ENCODE measurements around the gene FMNL2. TPM values are rescaled to one million over a fixed set of nuclear protein-coding genes. Genes with fewer than 3 reads are reported as not detected.

FMNL2 gene
- total RNA-seq, 1 donor from 2014 or later, result 34.3 TPM

- TF ChIP-seq CTCF (IDR thresholded peaks at IDR 0.05; ENCODE audit: insufficient read depth, low read depth, low read length) (no peak), EZH2 (IDR thresholded peaks at IDR 0.05; ENCODE audit: insufficient read depth, low read length) (no peak)
These were observed 36.2 kb upstream of the FMNL2 start for GRCh38 chr2:152298754-152299153.

GRCh38 chr2:152301131-152301530 lies 33.8 kb upstream of the FMNL2 start:
- Histone ChIP-seq H3K4me2 (ENCODE audit: low read length) (no peak overlapping the region), H3K79me2 (ENCODE audit: insufficient read depth, low read length) (no peaks in the 10 kb centered on the region), H2AFZ (ENCODE audit: low read depth, low read length) (no peak overlapping the region), H3K9me3 (ENCODE audit: insufficient read depth, low read depth, low read length) (no peaks in the 10 kb centered on the region), H3K27me3 (ENCODE audit: insufficient read depth, low read length) (no peaks in the 10 kb centered on the region), H3K4me1 (ENCODE audit: insufficient read depth, low read length) (no peaks in the 10 kb centered on the region), H3K4me3 (ENCODE audit: insufficient read depth, low read depth, low read length) (no peak overlapping the region), H3K9ac (ENCODE audit: low read length) (no peak overlapping the region), H4K20me1 (ENCODE audit: insufficient read depth, low read length) (no peaks in the 10 kb centered on the region), H3K27ac (ENCODE audit: low read depth, low read length) (no peak overlapping the region), H3K36me3 (ENCODE audit: insufficient read depth, low read length) (no peaks in the 10 kb centered on the region)
- FAIRE-seq (no peak), DNase-seq (ENCODE audit: low read depth) (no peak)
- no peaks in the 10 kb centered on the region for H3K36me3 Mint-ChIP-seq (ENCODE audit: low read depth, unreplicated experiment)
- H3K27ac Mint-ChIP-seq (ENCODE audit: unreplicated experiment), result no peak overlapping the region
- no peaks in the 10 kb centered on the region for H3K27me3 Mint-ChIP-seq (ENCODE audit: low read depth, unreplicated experiment)
- H3K4me3 Mint-ChIP-seq (ENCODE audit: unreplicated experiment), result no peak overlapping the region
- TF ChIP-seq CTCF (IDR thresholded peaks at IDR 0.05; ENCODE audit: insufficient read depth, low read depth, low read length) (no peak), EZH2 (IDR thresholded peaks at IDR 0.05; ENCODE audit: insufficient read depth, low read length) (no peak)
- no peaks in the 10 kb centered on the region for H3K9me3 Mint-ChIP-seq (ENCODE audit: unreplicated experiment)
- peaks cover 5% of the 10 kb centered on the region for H3K4me1 Mint-ChIP-seq (ENCODE audit: low read depth, unreplicated experiment)

More at GRCh38 chr2:152298754-152299153, 36.2 kb upstream of the FMNL2 start:
- H3K27ac ChIP-seq (ENCODE audit: low read depth, low read length), result no peak overlapping the region
- H3K9me3 ChIP-seq (ENCODE audit: insufficient read depth, low read depth, low read length), result no peaks in the 10 kb centered on the region
- H4K20me1 ChIP-seq (ENCODE audit: insufficient read depth, low read length), result no peaks in the 10 kb centered on the region
- H3K4me2 ChIP-seq (ENCODE audit: low read length), result no peak overlapping the region
- H3K27ac Mint-ChIP-seq (ENCODE audit: unreplicated experiment), result no peak overlapping the region
- no peak overlapping the region for H2AFZ ChIP-seq (ENCODE audit: low read depth, low read length)
- no peak overlapping the region for H3K4me3 ChIP-seq (ENCODE audit: insufficient read depth, low read depth, low read length)
- H3K79me2 ChIP-seq (ENCODE audit: insufficient read depth, low read length), result no peaks in the 10 kb centered on the region
- H3K27me3 Mint-ChIP-seq (ENCODE audit: low read depth, unreplicated experiment), result no peaks in the 10 kb centered on the region
- H3K36me3 Mint-ChIP-seq (ENCODE audit: low read depth, unreplicated experiment), result no peaks in the 10 kb centered on the region
- FAIRE-seq, result peak; percentile 9
- no peak overlapping the region for H3K9ac ChIP-seq (ENCODE audit: low read length)
- peak; percentile 73 for DNase-seq (ENCODE audit: low read depth)
- no peak overlapping the region for H3K4me3 Mint-ChIP-seq (ENCODE audit: unreplicated experiment)
- H3K4me1 Mint-ChIP-seq (ENCODE audit: low read depth, unreplicated experiment), result no peaks in the 10 kb centered on the region
- no peaks in the 10 kb centered on the region for H3K36me3 ChIP-seq (ENCODE audit: insufficient read depth, low read length)
- H3K4me1 ChIP-seq (ENCODE audit: insufficient read depth, low read length), result no peaks in the 10 kb centered on the region
- H3K27me3 ChIP-seq (ENCODE audit: insufficient read depth, low read length), result no peaks in the 10 kb centered on the region
- no peaks in the 10 kb centered on the region for H3K9me3 Mint-ChIP-seq (ENCODE audit: unreplicated experiment)

- DNase-seq (ENCODE audit: low read depth) (no peak), FAIRE-seq (no peak)
- TF ChIP-seq CTCF (IDR thresholded peaks at IDR 0.05; ENCODE audit: insufficient read depth, low read depth, low read length) (no peak), EZH2 (IDR thresholded peaks at IDR 0.05; ENCODE audit: insufficient read depth, low read length) (no peak)
- Histone ChIP-seq H3K4me2 (ENCODE audit: low read length) (no peak overlapping the region), H3K27ac (ENCODE audit: low read depth, low read length) (no peak overlapping the region), H2AFZ (ENCODE audit: low read depth, low read length) (no peak overlapping the region), H3K9me3 (ENCODE audit: insufficient read depth, low read depth, low read length) (no peaks in the 10 kb centered on the region), H3K79me2 (ENCODE audit: insufficient read depth, low read length) (no peaks in the 10 kb centered on the region), H3K27me3 (ENCODE audit: insufficient read depth, low read length) (no peaks in the 10 kb centered on the region), H3K4me3 (ENCODE audit: insufficient read depth, low read depth, low read length) (no peak overlapping the region), H4K20me1 (ENCODE audit: insufficient read depth, low read length) (no peaks in the 10 kb centered on the region), H3K36me3 (ENCODE audit: insufficient read depth, low read length) (no peaks in the 10 kb centered on the region), H3K4me1 (ENCODE audit: insufficient read depth, low read length) (no peaks in the 10 kb centered on the region), H3K9ac (ENCODE audit: low read length) (no peak overlapping the region)
- Mint-ChIP-seq H3K27ac (ENCODE audit: unreplicated experiment) (no peak overlapping the region), H3K27me3 (ENCODE audit: low read depth, unreplicated experiment) (no peaks in the 10 kb centered on the region), H3K9me3 (ENCODE audit: unreplicated experiment) (no peaks in the 10 kb centered on the region), H3K4me3 (ENCODE audit: unreplicated experiment) (no peak overlapping the region), H3K4me1 (ENCODE audit: low read depth, unreplicated experiment) (peaks cover 5% of the 10 kb centered on the region), H3K36me3 (ENCODE audit: low read depth, unreplicated experiment) (no peaks in the 10 kb centered on the region)
These were observed 31.0 kb upstream of the FMNL2 start for GRCh38 chr2:152303951-152304350.

Measured in astrocyte (in vitro differentiated cells and primary cell).